Measurements from ENCODE around the gene PPP1R17. TPM values are rescaled to one million over a fixed set of nuclear protein-coding genes. Genes with fewer than 3 reads are reported as not detected.

The PPP1R17 gene
- total RNA-seq, 1 experiment from 2014 or later = 2.6 TPM

DNA sequence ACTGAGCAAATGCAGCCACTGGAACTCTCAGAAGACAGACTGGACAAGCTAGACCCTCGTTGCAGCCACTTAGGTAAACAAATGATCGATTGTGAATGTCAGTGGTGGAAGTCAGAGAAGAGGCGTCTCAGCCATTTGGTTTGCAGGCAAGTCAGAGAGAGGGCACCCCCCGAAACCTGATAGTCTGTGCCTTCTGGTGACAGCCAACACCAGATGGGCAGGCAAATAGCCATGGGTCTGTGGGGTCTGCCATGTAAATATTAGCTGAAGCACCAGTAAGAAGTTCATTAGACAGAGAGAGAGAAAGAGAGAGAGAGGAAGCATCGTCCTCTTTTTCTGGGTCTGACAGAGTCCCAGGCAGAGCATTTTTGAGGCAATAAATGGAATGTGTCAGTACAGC lies 5.4 kb downstream of the PPP1R17 start (continued):
- TF ChIP-seq, protein P1, sequence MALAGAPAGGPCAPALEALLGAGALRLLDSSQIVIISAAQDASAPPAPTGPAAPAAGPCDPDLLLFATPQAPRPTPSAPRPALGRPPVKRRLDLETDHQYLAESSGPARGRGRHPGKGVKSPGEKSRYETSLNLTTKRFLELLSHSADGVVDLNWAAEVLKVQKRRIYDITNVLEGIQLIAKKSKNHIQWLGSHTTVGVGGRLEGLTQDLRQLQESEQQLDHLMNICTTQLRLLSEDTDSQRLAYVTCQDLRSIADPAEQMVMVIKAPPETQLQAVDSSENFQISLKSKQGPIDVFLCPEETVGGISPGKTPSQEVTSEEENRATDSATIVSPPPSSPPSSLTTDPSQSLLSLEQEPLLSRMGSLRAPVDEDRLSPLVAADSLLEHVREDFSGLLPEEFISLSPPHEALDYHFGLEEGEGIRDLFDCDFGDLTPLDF (CRISPR knock-in tag; IDR thresholded peaks at IDR 0.05) = no peak
- no peak for TF ChIP-seq EMX1 (CRISPR knock-in tag; IDR thresholded peaks at IDR 0.05)
- no peak for TF ChIP-seq ZNF219 (CRISPR knock-in tag; IDR thresholded peaks at IDR 0.05; ENCODE audit: borderline replicate concordance)
- no peak for TF ChIP-seq HMGA2 (CRISPR knock-in tag; IDR thresholded peaks at IDR 0.05)
- TF ChIP-seq ZNF423 (CRISPR knock-in tag; IDR thresholded peaks at IDR 0.05) = no peak
- TF ChIP-seq RORB (CRISPR knock-in tag; IDR thresholded peaks at IDR 0.05) = no peak

GRCh38 chr7:31692871-31693270 lies 5.9 kb downstream of the PPP1R17 start:
- ChIA-PET POLR2A (no interaction called here), CTCF (no interaction called here)
- ATAC-seq = no peak
- Mint-ChIP-seq H3K4me1 (peaks cover 41% of the 10 kb centered on the region), H3K4me3 (no peak overlapping the region), H3K27ac (no peak overlapping the region), H3K9me3 (no peaks in the 10 kb centered on the region), H3K36me3 (no peaks in the 10 kb centered on the region), H3K27me3 (ENCODE audit: low read depth) (peaks cover 10% of the 10 kb centered on the region)
- no peak for TF ChIP-seq CREB1 (CRISPR knock-in tag; IDR thresholded peaks at IDR 0.05)
- TF ChIP-seq ZNF416 (CRISPR knock-in tag; IDR thresholded peaks at IDR 0.05) = no peak
- no peak for TF ChIP-seq TEAD1 (CRISPR knock-in tag; IDR thresholded peaks at IDR 0.05)
- TF ChIP-seq HMGA2 (CRISPR knock-in tag; IDR thresholded peaks at IDR 0.05) = no peak
- TF ChIP-seq, protein P2, sequence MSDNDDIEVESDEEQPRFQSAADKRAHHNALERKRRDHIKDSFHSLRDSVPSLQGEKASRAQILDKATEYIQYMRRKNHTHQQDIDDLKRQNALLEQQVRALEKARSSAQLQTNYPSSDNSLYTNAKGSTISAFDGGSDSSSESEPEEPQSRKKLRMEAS (CRISPR knock-in tag; IDR thresholded peaks at IDR 0.05) = no peak
- TF ChIP-seq ZNF138 (CRISPR knock-in tag; conservative IDR thresholded peaks at IDR 0.05) = no peak
- no peak for TF ChIP-seq ZNF121 (CRISPR knock-in tag; IDR thresholded peaks at IDR 0.05)
- TF ChIP-seq, protein P3, sequence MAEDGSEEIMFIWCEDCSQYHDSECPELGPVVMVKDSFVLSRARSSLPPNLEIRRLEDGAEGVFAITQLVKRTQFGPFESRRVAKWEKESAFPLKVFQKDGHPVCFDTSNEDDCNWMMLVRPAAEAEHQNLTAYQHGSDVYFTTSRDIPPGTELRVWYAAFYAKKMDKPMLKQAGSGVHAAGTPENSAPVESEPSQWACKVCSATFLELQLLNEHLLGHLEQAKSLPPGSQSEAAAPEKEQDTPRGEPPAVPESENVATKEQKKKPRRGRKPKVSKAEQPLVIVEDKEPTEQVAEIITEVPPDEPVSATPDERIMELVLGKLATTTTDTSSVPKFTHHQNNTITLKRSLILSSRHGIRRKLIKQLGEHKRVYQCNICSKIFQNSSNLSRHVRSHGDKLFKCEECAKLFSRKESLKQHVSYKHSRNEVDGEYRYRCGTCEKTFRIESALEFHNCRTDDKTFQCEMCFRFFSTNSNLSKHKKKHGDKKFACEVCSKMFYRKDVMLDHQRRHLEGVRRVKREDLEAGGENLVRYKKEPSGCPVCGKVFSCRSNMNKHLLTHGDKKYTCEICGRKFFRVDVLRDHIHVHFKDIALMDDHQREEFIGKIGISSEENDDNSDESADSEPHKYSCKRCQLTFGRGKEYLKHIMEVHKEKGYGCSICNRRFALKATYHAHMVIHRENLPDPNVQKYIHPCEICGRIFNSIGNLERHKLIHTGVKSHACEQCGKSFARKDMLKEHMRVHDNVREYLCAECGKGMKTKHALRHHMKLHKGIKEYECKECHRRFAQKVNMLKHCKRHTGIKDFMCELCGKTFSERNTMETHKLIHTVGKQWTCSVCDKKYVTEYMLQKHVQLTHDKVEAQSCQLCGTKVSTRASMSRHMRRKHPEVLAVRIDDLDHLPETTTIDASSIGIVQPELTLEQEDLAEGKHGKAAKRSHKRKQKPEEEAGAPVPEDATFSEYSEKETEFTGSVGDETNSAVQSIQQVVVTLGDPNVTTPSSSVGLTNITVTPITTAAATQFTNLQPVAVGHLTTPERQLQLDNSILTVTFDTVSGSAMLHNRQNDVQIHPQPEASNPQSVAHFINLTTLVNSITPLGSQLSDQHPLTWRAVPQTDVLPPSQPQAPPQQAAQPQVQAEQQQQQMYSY (CRISPR knock-in tag; IDR thresholded peaks at IDR 0.05) = no peak
- no peak for TF ChIP-seq ESRRA (CRISPR knock-in tag; IDR thresholded peaks at IDR 0.05; ENCODE audit: borderline replicate concordance)
- TF ChIP-seq CREM (CRISPR knock-in tag; IDR thresholded peaks at IDR 0.05) = no peak
- TF ChIP-seq, protein P4, sequence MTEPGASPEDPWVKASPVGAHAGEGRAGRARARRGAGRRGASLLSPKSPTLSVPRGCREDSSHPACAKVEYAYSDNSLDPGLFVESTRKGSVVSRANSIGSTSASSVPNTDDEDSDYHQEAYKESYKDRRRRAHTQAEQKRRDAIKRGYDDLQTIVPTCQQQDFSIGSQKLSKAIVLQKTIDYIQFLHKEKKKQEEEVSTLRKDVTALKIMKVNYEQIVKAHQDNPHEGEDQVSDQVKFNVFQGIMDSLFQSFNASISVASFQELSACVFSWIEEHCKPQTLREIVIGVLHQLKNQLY (CRISPR knock-in tag; IDR thresholded peaks at IDR 0.05) = no peak
- TF ChIP-seq GTF2I (CRISPR knock-in tag; conservative IDR thresholded peaks at IDR 0.05) = no peak
- TF ChIP-seq ERG (CRISPR knock-in tag; IDR thresholded peaks at IDR 0.05) = no peak
- TF ChIP-seq USF2 (CRISPR knock-in tag; IDR thresholded peaks at IDR 0.05) = no peak
- TF ChIP-seq, protein P5, sequence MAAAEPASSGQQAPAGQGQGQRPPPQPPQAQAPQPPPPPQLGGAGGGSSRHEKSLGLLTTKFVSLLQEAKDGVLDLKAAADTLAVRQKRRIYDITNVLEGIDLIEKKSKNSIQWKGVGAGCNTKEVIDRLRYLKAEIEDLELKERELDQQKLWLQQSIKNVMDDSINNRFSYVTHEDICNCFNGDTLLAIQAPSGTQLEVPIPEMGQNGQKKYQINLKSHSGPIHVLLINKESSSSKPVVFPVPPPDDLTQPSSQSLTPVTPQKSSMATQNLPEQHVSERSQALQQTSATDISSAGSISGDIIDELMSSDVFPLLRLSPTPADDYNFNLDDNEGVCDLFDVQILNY (CRISPR knock-in tag; IDR thresholded peaks at IDR 0.05) = no peak
- no peak for DNase-seq (ENCODE audit: low spot score)

All from WTC11 (cell line).